ENCODE results near the gene CCDC14. TPM values are rescaled to one million over a fixed set of nuclear protein-coding genes. Genes with fewer than 3 reads are reported as not detected.

CCDC14 gene
- total and polyA plus RNA-seq, 4 donors, result 3.7 to 32.5 (median 14.7) TPM

- Histone ChIP-seq H3K4me1 (ENCODE audit: control insufficient read depth in 4 of 4, insufficient read depth in 4 of 4, low read length in 3 of 4) (peaks cover 0 to 17% (median 0%) of the 10 kb centered on the region in 4 donors), H3K4me3 (ENCODE audit: low read depth in 1 of 3, low read length in 3 of 3) (no peak overlapping the region), H3K27ac (ENCODE audit: low read depth in 1 of 2, low read length in 2 of 2) (no peak overlapping the region), H3K9me3 (ENCODE audit: control insufficient read depth in 4 of 4, low read length in 3 of 4) (no peaks in the 10 kb centered on the region), H3K36me3 (ENCODE audit: control insufficient read depth in 4 of 4, insufficient read depth in 3 of 4, low read depth in 1 of 4, low read length in 3 of 4) (no peaks in the 10 kb centered on the region), H3K9ac (ENCODE audit: low read depth in 1 of 2, low read length in 2 of 2) (no peak overlapping the region), H3K27me3 (ENCODE audit: control insufficient read depth in 4 of 4, insufficient read depth in 4 of 4, low read length in 3 of 4) (no peaks in the 10 kb centered on the region)
- TF ChIP-seq FOXA1 (IDR thresholded peaks at IDR 0.05) (no peak), GABPA (IDR thresholded peaks at IDR 0.05 in 1 of 2, conservative IDR thresholded peaks at IDR 0.05 in 1 of 2) (no peak), ZBTB33 (IDR thresholded peaks at IDR 0.05) (no peak), JUND (IDR thresholded peaks at IDR 0.05) (no peak), RAD21 (IDR thresholded peaks at IDR 0.05) (no peak), TAF1 (conservative IDR thresholded peaks at IDR 0.05) (no peak), FOXA2 (IDR thresholded peaks at IDR 0.05) (no peak), CTCF (IDR thresholded peaks at IDR 0.05; ENCODE audit: low read depth, low read length, missing input control) (no peak), RXRA (IDR thresholded peaks at IDR 0.05) (no peak), HNF4A (conservative IDR thresholded peaks at IDR 0.05) (no peak), MAX (IDR thresholded peaks at IDR 0.05) (no peak), EGR1 (IDR thresholded peaks at IDR 0.05; ENCODE audit: low read depth in 2 of 2) (no peak), YY1 (IDR thresholded peaks at IDR 0.05) (no peak), REST (IDR thresholded peaks at IDR 0.05) (no peak), HNF4G (IDR thresholded peaks at IDR 0.05) (no peak), SP1 (IDR thresholded peaks at IDR 0.05) (no peak)
- DNase-seq (ENCODE audit: low spot score), result no peak
- 82% methylated on average over 4 of the region's 4 CpGs for WGBS
Observed at GRCh38 chr3:123877466-123877865, 83.6 kb downstream of the CCDC14 start.

- Histone ChIP-seq H3K27ac (ENCODE audit: low read depth in 1 of 2, low read length in 2 of 2) (no peak overlapping the region), H3K4me1 (ENCODE audit: control insufficient read depth in 4 of 4, insufficient read depth in 4 of 4, low read length in 3 of 4) (peaks cover 0 to 22% (median 0%) of the 10 kb centered on the region in 4 donors), H3K36me3 (ENCODE audit: control insufficient read depth in 4 of 4, insufficient read depth in 3 of 4, low read depth in 1 of 4, low read length in 3 of 4) (no peaks in the 10 kb centered on the region), H3K4me3 (ENCODE audit: low read depth in 1 of 3, low read length in 3 of 3) (no peak overlapping the region), H3K9me3 (ENCODE audit: control insufficient read depth in 4 of 4, low read length in 3 of 4) (no peaks in the 10 kb centered on the region), H3K9ac (ENCODE audit: low read depth in 1 of 2, low read length in 2 of 2) (no peak overlapping the region), H3K27me3 (ENCODE audit: control insufficient read depth in 4 of 4, insufficient read depth in 4 of 4, low read length in 3 of 4) (no peaks in the 10 kb centered on the region)
- DNase-seq (ENCODE audit: low spot score), result no peak
- TF ChIP-seq HNF4G (IDR thresholded peaks at IDR 0.05) (no peak), RXRA (IDR thresholded peaks at IDR 0.05) (no peak), RAD21 (IDR thresholded peaks at IDR 0.05) (peak in 1 of 2 donors; percentile 26), ATF3 (IDR thresholded peaks at IDR 0.05) (no peak), FOXA2 (IDR thresholded peaks at IDR 0.05) (no peak)
Observed at GRCh38 chr3:123876858-123877257, 84.2 kb downstream of the CCDC14 start.
